Ovary (tissue), 3 donors: ENCODE measurements around the gene HAPSTR1.

ENCODE experiments used
- CTCF ChIP-seq, 3 donors: fragments of 450-650 bp in 2 of 3; fragments of 200-600 bp in 1 of 3; IDR thresholded peaks; one replicate each; pipeline versions ENCODE4 v1.5.1 to v1.8.0; 2016 to 2022; ENCODE audit warnings: antibody characterized with exemption in 3 of 3, mild to moderate bottlenecking in 1 of 3
- EP300 ChIP-seq: sonication (generic); formaldehyde crosslinking; IDR thresholded peaks from one replicate; pipeline ENCODE4 v1.6.1; 2017; ENCODE audit warnings: antibody characterized with exemption
- POLR2A ChIP-seq: fragments of 450-650 bp; IDR thresholded peaks from one replicate; pipeline ENCODE4 v1.6.1; 2017; ENCODE audit warnings: antibody characterized with exemption, mild to moderate bottlenecking, moderate library complexity
- donor health status: DM: no; HTN: no; CAD: no.

DNA sequence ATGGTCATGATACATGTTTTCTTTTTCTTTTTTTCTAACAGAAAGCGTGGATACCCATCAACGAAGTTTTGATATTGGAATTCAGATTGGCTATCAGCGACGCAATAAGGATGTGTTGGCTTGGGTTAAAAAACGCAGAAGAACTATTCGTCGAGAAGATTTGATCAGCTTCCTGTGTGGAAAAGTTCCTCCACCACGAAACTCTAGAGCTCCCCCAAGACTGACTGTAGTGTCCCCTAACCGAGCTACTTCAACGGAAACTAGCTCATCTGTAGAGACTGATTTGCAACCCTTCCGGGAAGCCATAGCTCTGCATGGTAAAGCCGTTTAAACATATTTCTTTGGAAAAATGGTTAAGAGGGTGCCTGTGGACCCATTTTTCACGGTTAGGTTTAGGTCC is 11.5 kb downstream of the HAPSTR1 start:
- no peak for TF ChIP-seq CTCF (IDR thresholded peaks at IDR 0.05)
- TF ChIP-seq EP300, result no peak
- no peak for TF ChIP-seq POLR2A
